GM12801 (cell line): Measurements from ENCODE around the gene PIK3C2A.

ENCODE experiments used
- CTCF ChIP-seq: IDR thresholded peaks from one replicate; pipeline ENCODE4 v1.5.1; 2011; ENCODE audit warnings: control low read depth; ENCODE audit not compliant: insufficient read length; ENCODE audit errors: extremely low read depth

The PIK3C2A gene

DNA sequence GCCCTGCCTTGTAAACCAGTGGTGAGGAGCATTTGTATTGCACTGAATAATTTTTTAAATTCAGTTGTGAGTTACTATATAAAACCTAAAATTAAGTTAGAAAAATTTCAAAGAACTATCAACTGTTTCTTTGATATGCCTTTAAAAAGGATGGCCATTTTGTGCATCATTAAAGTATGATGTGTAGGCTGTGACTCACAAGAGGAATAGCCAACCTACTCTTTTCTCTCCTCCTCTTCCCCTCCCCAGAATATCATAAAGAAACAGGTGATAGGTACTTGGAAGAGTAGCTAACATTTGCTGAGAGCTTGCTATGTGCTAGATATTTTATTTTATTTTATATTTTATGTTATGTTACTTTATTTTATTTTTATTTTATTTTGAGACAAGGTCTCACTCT is 10.6 kb upstream of the PIK3C2A start:
- no peak for TF ChIP-seq CTCF

- TF ChIP-seq CTCF: no peak
Observed at GRCh38 chr11:17217401-17217800, 9.6 kb upstream of the PIK3C2A start.

GRCh38 chr11:17214338-17214737 is 6.6 kb upstream of the PIK3C2A start:
- no peak for TF ChIP-seq CTCF

- no peak for TF ChIP-seq CTCF
Observed at GRCh38 chr11:17211286-17211685, 3.5 kb upstream of the PIK3C2A start.

DNA sequence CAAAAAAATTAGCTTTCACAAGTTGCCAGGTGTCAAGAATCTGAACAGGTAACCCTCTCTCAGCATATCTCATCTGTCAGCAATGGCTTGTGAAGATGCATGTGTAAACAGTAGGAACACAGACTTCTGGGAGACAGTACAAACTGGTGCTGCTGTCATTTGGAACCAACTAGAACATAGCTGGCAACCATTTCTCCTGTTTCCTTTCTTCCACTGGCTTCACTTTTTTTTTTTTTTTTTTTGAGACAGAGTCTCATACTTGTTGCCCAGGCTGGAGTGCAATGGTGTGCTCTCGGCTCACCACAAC is 2.1 kb upstream of the PIK3C2A start:
- no peak for TF ChIP-seq CTCF

DNA sequence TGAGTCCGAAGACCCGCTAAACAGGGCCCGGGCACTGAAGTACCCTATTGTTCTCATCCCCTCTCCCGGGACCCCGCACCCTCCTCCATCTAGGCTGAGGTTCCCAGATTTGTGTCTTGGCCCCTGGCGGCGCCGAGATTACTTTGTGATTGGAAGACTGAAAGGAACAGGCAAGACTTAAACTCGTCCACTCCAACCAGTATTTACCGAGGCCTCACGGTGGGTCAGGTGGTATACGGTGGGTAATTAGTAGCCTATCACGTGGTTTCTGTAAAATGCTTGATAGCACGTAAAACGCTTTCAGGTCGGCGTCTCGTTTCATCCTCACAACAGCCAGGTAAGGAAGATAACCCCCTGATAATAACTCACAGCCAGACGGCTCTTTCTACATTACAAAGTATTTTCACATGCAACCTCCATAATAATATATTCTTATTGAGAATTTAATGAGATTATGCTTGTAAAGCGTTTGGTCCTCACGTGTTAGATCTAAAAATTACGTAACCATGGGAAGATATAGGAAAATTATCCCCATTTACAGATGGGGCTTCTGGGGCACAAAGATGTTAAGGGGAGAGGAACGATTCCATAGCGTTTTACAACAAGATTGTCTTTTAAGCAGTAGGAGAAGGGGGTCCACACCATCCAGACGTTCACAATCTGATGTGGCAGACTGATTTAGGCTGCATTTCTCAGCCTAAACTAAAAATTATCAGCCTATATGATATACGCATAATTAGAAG is 642 bp upstream of the PIK3C2A start:
- no peak for TF ChIP-seq CTCF

GRCh38 chr11:17206463-17206862 is 1.3 kb downstream of the PIK3C2A start:
- no peak for TF ChIP-seq CTCF
